ENCODE data around the gene NDUFV2.
"Not testable (repeated sequence)": the region's sequence is repeated elsewhere in the genome, so short reads cannot be mapped to it uniquely, and the experiment has no call there.

The NDUFV2 gene

GRCh38 chr18:9153256-9153655 lies 50.8 kb downstream of the NDUFV2 start:
- DNase-seq (ENCODE audit: low spot score) = no peak

- DNase-seq (ENCODE audit: low spot score) = no peak
Measured at GRCh38 chr18:9156604-9157249, 54.2 kb downstream of the NDUFV2 start.

GRCh38 chr18:9157806-9158205 lies 55.3 kb downstream of the NDUFV2 start:
- DNase-seq (ENCODE audit: low spot score) = no peak

GRCh38 chr18:9160014-9160413 lies 57.5 kb downstream of the NDUFV2 start:
- no peak for DNase-seq (ENCODE audit: low spot score)

GRCh38 chr18:9162663-9163062 lies 60.2 kb downstream of the NDUFV2 start:
- DNase-seq (ENCODE audit: low spot score) = not testable (repeated sequence)

GRCh38 chr18:9164149-9164548 lies 61.6 kb downstream of the NDUFV2 start:
- not testable (repeated sequence) for DNase-seq (ENCODE audit: low spot score)

- DNase-seq (ENCODE audit: low spot score) = not testable (repeated sequence)
Measured at GRCh38 chr18:9165883-9166282, 63.4 kb downstream of the NDUFV2 start.

GRCh38 chr18:9169515-9169914 lies 67.0 kb downstream of the NDUFV2 start:
- DNase-seq (ENCODE audit: low spot score) = not testable (repeated sequence)

- DNase-seq (ENCODE audit: low spot score) = not testable (repeated sequence)
Measured at GRCh38 chr18:9171919-9172318, 69.4 kb downstream of the NDUFV2 start.

GRCh38 chr18:9172506-9173127 lies 70.1 kb downstream of the NDUFV2 start:
- no peak for DNase-seq (ENCODE audit: low spot score)

GRCh38 chr18:9173770-9174233 lies 71.3 kb downstream of the NDUFV2 start:
- DNase-seq (ENCODE audit: low spot score) = no peak

- no peak for DNase-seq (ENCODE audit: low spot score)
Measured at GRCh38 chr18:9174302-9174701, 71.8 kb downstream of the NDUFV2 start.

GRCh38 chr18:9175115-9175514 lies 72.6 kb downstream of the NDUFV2 start:
- DNase-seq (ENCODE audit: low spot score) = no peak

GRCh38 chr18:9177031-9177430 lies 74.5 kb downstream of the NDUFV2 start:
- no peak for DNase-seq (ENCODE audit: low spot score)

- no peak for DNase-seq (ENCODE audit: low spot score)
Measured at GRCh38 chr18:9177466-9177865, 75.0 kb downstream of the NDUFV2 start.

GRCh38 chr18:9178557-9178956 lies 76.1 kb downstream of the NDUFV2 start:
- no peak for DNase-seq (ENCODE audit: low spot score)

- DNase-seq (ENCODE audit: low spot score) = no peak
Measured at GRCh38 chr18:9181275-9181674, 78.8 kb downstream of the NDUFV2 start.

- DNase-seq (ENCODE audit: low spot score) = no peak
Measured at GRCh38 chr18:9182852-9183399, 80.4 kb downstream of the NDUFV2 start.
